GM12878 (cell line): ENCODE results near the gene MVB12B. TPM values are rescaled to one million over a fixed set of nuclear protein-coding genes. Genes with fewer than 3 reads are reported as not detected.

ENCODE experiments used
- ATAC-seq: fragments of 200-7000 bp; cut with Tn5 transposase; 3 replicates; pipeline ENCODE4 v1.9.1; 2020; ENCODE audit warnings: mild to moderate bottlenecking, moderate library complexity
- BruUV-seq: library from RNA; stranded (reverse); fragments of 400-500 nt; replicated peaks from 2 replicates; lab custom pipeline; 2021; lab: Mats Ljungman, UMichigan
- CTCF ChIA-PET: fragments of 300-600 bp; sonication (Branson Sonifier 250); formaldehyde crosslinking; extraction: SDS; loops from one replicate; lab custom pipeline; 2021; ENCODE audit warnings: inconsistent platforms; lab: Yijun Ruan, JAX
- POLR2A ChIA-PET: fragments of 350-600 bp; formaldehyde crosslinking; extraction: SDS; loops from one replicate; lab custom pipeline; 2021; ENCODE audit warnings: inconsistent platforms; lab: Charles Lee
- RAD21 ChIA-PET: fragments of 300-600 bp; sonication (Branson Sonifier 250); formaldehyde crosslinking; loops from one replicate; lab custom pipeline; 2023; ENCODE audit warnings: antibody characterized with exemption; ENCODE audit not compliant: unreplicated experiment; lab: Charles Lee
- SMC1A ChIA-PET: fragments of 300-600 bp; sonication (Branson Sonifier 250); formaldehyde crosslinking; loops from one replicate; lab custom pipeline; 2023; ENCODE audit not compliant: unreplicated experiment, uncharacterized antibody; lab: Charles Lee
- DNase-seq: peaks from one replicate; pipeline ENCODE4 v3.0.0-alpha.2; 2011; ENCODE audit warnings: low read depth, low spot score
- FAIRE-seq: peaks from 3 replicates; lab custom pipeline; 2011; peaks lifted over from hg19 to GRCh38; lab: Jason Lieb, UNC
- H2AFZ ChIP-seq: 2 replicates; pipeline ENCODE4 v1.6.0; 2011; ENCODE audit warnings: low read depth, low read length, control low read depth; ENCODE audit not compliant: control insufficient read depth
- H3K27ac ChIP-seq: 2 replicates; pipeline ENCODE4 v1.5.1; 2011; ENCODE audit warnings: control low read depth; ENCODE audit not compliant: control insufficient read depth, insufficient read depth
- H3K27me3 ChIP-seq, 2 experiments: replicated peaks in 1 of 2; 2 replicates each; pipeline versions ENCODE4 v1.6.0 to v1.6.1; 2011; ENCODE audit warnings: low read length in 1 of 2; ENCODE audit not compliant: control insufficient read depth in 2 of 2, insufficient read depth in 2 of 2
- H3K36me3 ChIP-seq, 2 experiments: 2 replicates each; pipeline ENCODE4 v1.5.1; 2011; ENCODE audit warnings: low read length in 1 of 2; ENCODE audit not compliant: control insufficient read depth in 2 of 2, insufficient read depth in 2 of 2
- H3K4me1 ChIP-seq: 2 replicates; pipeline ENCODE4 v1.6.1; 2011; ENCODE audit warnings: mild to moderate bottlenecking, low read length, moderate library complexity, mixed read lengths; ENCODE audit not compliant: control insufficient read depth, insufficient read depth
- H3K4me2 ChIP-seq: 2 replicates; pipeline ENCODE4 v1.6.0; 2011; ENCODE audit warnings: control low read depth; ENCODE audit not compliant: control insufficient read depth, insufficient read depth
- H3K4me3 ChIP-seq: fragments of 200-600 bp; sonication (generic); 2 replicates; pipeline ENCODE4 v1.5.1; 2016
- H3K79me2 ChIP-seq: 2 replicates; pipeline ENCODE4 v1.6.0; 2011; ENCODE audit warnings: low read length; ENCODE audit not compliant: control insufficient read depth, insufficient read depth
- H3K9ac ChIP-seq: 2 replicates; pipeline ENCODE4 v1.8.0; 2011; ENCODE audit warnings: low read length, control low read depth, mixed read lengths; ENCODE audit not compliant: control insufficient read depth, insufficient read depth
- H3K9me3 ChIP-seq: replicated peaks from 3 replicates; pipeline ENCODE4 v1.5.1; 2011; ENCODE audit warnings: mild to moderate bottlenecking, low read length; ENCODE audit not compliant: control insufficient read depth, insufficient read depth
- H4K20me1 ChIP-seq: 2 replicates; pipeline ENCODE4 v1.6.0; 2011; ENCODE audit not compliant: control insufficient read depth, insufficient read depth
- BCLAF1 ChIP-seq: fragments of 450-650 bp; IDR thresholded peaks from 2 replicates; pipeline ENCODE4 v1.6.1; 2017; ENCODE audit warnings: antibody characterized with exemption, mild to moderate bottlenecking, moderate library complexity
- BHLHE40 ChIP-seq, 2 experiments: fragments of 450-650 bp in 1 of 2; IDR thresholded peaks; 2 replicates each; pipeline ENCODE4 v1.6.1; 2011 to 2017; ENCODE audit warnings: low read depth in 2 of 2, borderline replicate concordance in 1 of 2, improper control_type of control experiment in 1 of 2, low read length in 1 of 2, mild to moderate bottlenecking in 1 of 2
- MYB ChIP-seq: fragments of 150-350 bp; IDR thresholded peaks from 2 replicates; pipeline ENCODE4 v1.6.1; 2014; ENCODE audit warnings: mild to moderate bottlenecking, low read depth, low read length, borderline replicate concordance
- NRF1 ChIP-seq: conservative IDR thresholded peaks from 2 replicates; pipeline ENCODE4 v1.6.1; 2011; ENCODE audit warnings: mild to moderate bottlenecking, low read depth, low read length, improper control_type of control experiment
- RCOR1 ChIP-seq: conservative IDR thresholded peaks from 2 replicates; pipeline ENCODE4 v1.6.1; 2012; ENCODE audit warnings: low read depth, low read length, improper control_type of control experiment
- SIN3A ChIP-seq: IDR thresholded peaks from 2 replicates; pipeline ENCODE4 v1.6.1; 2012; ENCODE audit warnings: low read depth, low read length, improper control_type of control experiment
- STAT1 ChIP-seq: fragments of 450-650 bp; conservative IDR thresholded peaks from 2 replicates; pipeline ENCODE4 v1.6.1; 2014; ENCODE audit warnings: antibody characterized with exemption, mild to moderate bottlenecking
- WGBS: methylation state at CpG from one replicate; pipeline ENCODE4 v1.1.6; 2016; ENCODE audit warnings: low lambda C conversion rate; ENCODE audit not compliant: insufficient replicate concordance, insufficient coverage; ENCODE audit errors: missing lambda C conversion rate; 5-methylcytosine and 5-hydroxymethylcytosine counted together
- in situ Hi-C: fragments of 300-500 bp; cut with MboI; formaldehyde crosslinking; loops from 9 replicates; pipeline ENCODE4 v1.14.3; 2018; ENCODE audit warnings: mixed read lengths
- intact Hi-C: fragments of 100-400 bp; cut with micrococcal nuclease; formaldehyde crosslinking; loops from one replicate; pipeline ENCODE4 v1.14.2; 2022; ENCODE audit not compliant: unreplicated experiment
- polyA plus RNA-seq, 11 experiments: library from polyadenylated mRNA; depleted of rRNA in 4 of 11; unstranded in 6 of 11; stranded (reverse) in 5 of 11; fragments of >200 nt; fragmentation: Nextera tagmentation in 4 of 11; fragmentation: Illumina TruSeq in 1 of 11; extraction: Ambion mirVana in 4 of 11; extraction: Trizol in 1 of 11; gene quantifications; 1 replicate in 1 of 11; 2 replicates in 10 of 11; pipeline versions ENCODE4 v1.2.1 to v1.2.3, GENCODE V29; 2011 to 2016; ENCODE audit warnings: inconsistent platforms in 2 of 11, missing spikeins in 2 of 11, low read depth in 1 of 11
- total RNA-seq, 4 experiments: library from RNA; depleted of rRNA in 3 of 4; stranded (reverse); fragments of >200 nt in 3 of 4; fragmentation: Illumina TruSeq in 1 of 4; extraction: Trizol in 1 of 4; gene quantifications; 2 replicates each; pipeline versions ENCODE4 v1.2.1 to v1.2.3, GENCODE V29; 2013 to 2021
- TF ChIP-seq, protein P1 (sequence below): fragments of 450-650 bp; IDR thresholded peaks from 2 replicates; pipeline ENCODE4 v1.6.1; 2016; ENCODE audit warnings: mild to moderate bottlenecking, moderate library complexity, borderline replicate concordance
- TF ChIP-seq, protein P2 (sequence below): IDR thresholded peaks from 2 replicates; pipeline ENCODE4 v1.6.1; 2011; ENCODE audit warnings: borderline replicate concordance, low read depth, mild to moderate bottlenecking, moderate library complexity, mixed read lengths, low read length; ENCODE audit not compliant: insufficient read depth; ENCODE audit errors: extremely low read length
- TF ChIP-seq, protein P3 (sequence below): IDR thresholded peaks from 2 replicates; pipeline ENCODE4 v1.6.1; 2012; ENCODE audit warnings: low read length, inconsistent platforms

Gene MVB12B
- total and polyA plus RNA-seq, 10 of the 15 experiments (the other 5 are each of a cell fraction or from before 2014, with no cell fraction given): 0.08 TPM; not detected in 9

GRCh38 chr9:126496181-126496576 is 169.6 kb downstream of the MVB12B start (continued):
- no peak for TF ChIP-seq BCLAF1
- no peak for TF ChIP-seq BHLHE40 (IDR thresholded peaks at IDR 0.05; ENCODE audit: borderline replicate concordance in 1 of 2, low read depth in 2 of 2, low read length in 1 of 2)

- no peak overlapping the region for H3K4me3 ChIP-seq
- no peak overlapping the region for H2AFZ ChIP-seq
- DNase-seq: no peak
- WGBS: 29% methylated on average over 15 of the region's 15 CpGs
- ChIA-PET CTCF (interaction anchor here (0.6 to 6.4 kb wide), 2 partner anchors 62 to 880 kb away, joined by 3 to 86 read pairs; no protein-coding TSS in a partner anchor), RAD21 (interaction anchor here (2.4 kb wide), 1 partner anchor 1090 kb away, joined by 6 read pairs; no protein-coding TSS in a partner anchor), SMC1A (interaction anchor here (0.5 to 1.2 kb wide), 2 partner anchors 61 to 319 kb away, joined by 5 to 7 read pairs; no protein-coding TSS in a partner anchor), POLR2A (no interaction called here)
- no peaks in the 10 kb centered on the region for H3K36me3 ChIP-seq
- no TSS peak for BruUV-seq
- no peaks in the 10 kb centered on the region for H3K79me2 ChIP-seq
- H3K4me2 ChIP-seq: no peak overlapping the region
- no peak overlapping the region for H3K9ac ChIP-seq
- no peak for ATAC-seq
- no peaks in the 10 kb centered on the region for H3K9me3 ChIP-seq
- no peak overlapping the region for H3K27ac ChIP-seq
- in situ Hi-C loops: no loop called here
- intact Hi-C loops: loop anchor here (10.0 kb wide), 1 partner anchor 352 kb away; no protein-coding TSS in a partner anchor
- no peak for FAIRE-seq
- H3K27me3 ChIP-seq: peaks cover 0 to 5% of the 10 kb centered on the region in 2 experiments; a peak in 2 of 4 replicates
- H4K20me1 ChIP-seq: peaks cover 4% of the 10 kb centered on the region; the same call in 1 of the 2 replicates
- no peaks in the 10 kb centered on the region for H3K4me1 ChIP-seq
- no peak for TF ChIP-seq MYB
- TF ChIP-seq RCOR1: no peak
- TF ChIP-seq, protein P1, sequence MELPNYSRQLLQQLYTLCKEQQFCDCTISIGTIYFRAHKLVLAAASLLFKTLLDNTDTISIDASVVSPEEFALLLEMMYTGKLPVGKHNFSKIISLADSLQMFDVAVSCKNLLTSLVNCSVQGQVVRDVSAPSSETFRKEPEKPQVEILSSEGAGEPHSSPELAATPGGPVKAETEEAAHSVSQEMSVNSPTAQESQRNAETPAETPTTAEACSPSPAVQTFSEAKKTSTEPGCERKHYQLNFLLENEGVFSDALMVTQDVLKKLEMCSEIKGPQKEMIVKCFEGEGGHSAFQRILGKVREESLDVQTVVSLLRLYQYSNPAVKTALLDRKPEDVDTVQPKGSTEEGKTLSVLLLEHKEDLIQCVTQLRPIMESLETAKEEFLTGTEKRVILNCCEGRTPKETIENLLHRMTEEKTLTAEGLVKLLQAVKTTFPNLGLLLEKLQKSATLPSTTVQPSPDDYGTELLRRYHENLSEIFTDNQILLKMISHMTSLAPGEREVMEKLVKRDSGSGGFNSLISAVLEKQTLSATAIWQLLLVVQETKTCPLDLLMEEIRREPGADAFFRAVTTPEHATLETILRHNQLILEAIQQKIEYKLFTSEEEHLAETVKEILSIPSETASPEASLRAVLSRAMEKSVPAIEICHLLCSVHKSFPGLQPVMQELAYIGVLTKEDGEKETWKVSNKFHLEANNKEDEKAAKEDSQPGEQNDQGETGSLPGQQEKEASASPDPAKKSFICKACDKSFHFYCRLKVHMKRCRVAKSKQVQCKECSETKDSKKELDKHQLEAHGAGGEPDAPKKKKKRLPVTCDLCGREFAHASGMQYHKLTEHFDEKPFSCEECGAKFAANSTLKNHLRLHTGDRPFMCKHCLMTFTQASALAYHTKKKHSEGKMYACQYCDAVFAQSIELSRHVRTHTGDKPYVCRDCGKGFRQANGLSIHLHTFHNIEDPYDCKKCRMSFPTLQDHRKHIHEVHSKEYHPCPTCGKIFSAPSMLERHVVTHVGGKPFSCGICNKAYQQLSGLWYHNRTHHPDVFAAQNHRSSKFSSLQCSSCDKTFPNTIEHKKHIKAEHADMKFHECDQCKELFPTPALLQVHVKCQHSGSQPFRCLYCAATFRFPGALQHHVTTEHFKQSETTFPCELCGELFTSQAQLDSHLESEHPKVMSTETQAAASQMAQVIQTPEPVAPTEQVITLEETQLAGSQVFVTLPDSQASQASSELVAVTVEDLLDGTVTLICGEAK: no peak
- no peak for TF ChIP-seq SIN3A
- TF ChIP-seq NRF1: no peak
- TF ChIP-seq, protein P2, sequence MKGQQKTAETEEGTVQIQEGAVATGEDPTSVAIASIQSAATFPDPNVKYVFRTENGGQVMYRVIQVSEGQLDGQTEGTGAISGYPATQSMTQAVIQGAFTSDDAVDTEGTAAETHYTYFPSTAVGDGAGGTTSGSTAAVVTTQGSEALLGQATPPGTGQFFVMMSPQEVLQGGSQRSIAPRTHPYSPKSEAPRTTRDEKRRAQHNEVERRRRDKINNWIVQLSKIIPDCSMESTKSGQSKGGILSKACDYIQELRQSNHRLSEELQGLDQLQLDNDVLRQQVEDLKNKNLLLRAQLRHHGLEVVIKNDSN: no peak
- TF ChIP-seq, protein P3, sequence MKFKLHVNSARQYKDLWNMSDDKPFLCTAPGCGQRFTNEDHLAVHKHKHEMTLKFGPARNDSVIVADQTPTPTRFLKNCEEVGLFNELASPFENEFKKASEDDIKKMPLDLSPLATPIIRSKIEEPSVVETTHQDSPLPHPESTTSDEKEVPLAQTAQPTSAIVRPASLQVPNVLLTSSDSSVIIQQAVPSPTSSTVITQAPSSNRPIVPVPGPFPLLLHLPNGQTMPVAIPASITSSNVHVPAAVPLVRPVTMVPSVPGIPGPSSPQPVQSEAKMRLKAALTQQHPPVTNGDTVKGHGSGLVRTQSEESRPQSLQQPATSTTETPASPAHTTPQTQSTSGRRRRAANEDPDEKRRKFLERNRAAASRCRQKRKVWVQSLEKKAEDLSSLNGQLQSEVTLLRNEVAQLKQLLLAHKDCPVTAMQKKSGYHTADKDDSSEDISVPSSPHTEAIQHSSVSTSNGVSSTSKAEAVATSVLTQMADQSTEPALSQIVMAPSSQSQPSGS: no peak
- no peak for TF ChIP-seq STAT1
Measured at GRCh38 chr9:126496781-126497659, 170.4 kb downstream of the MVB12B start.
